K562 treated with DMSO at 1 percent for 48 hours (cell line): Measurements from ENCODE around the gene SCYL2. TPM values are rescaled to one million over a fixed set of nuclear protein-coding genes. Genes with fewer than 3 reads are reported as not detected.

Source experiments
- total RNA-seq: library from RNA; unstranded; fragments of 300-600 nt; gene quantifications from 2 replicates; pipeline ENCODE4 v1.2.3, GENCODE V29; 2022; ENCODE audit warnings: low replicate concordance; ENCODE audit errors: extremely low read depth

Gene SCYL2
- not detected in 2 replicates for total RNA-seq

DNA sequence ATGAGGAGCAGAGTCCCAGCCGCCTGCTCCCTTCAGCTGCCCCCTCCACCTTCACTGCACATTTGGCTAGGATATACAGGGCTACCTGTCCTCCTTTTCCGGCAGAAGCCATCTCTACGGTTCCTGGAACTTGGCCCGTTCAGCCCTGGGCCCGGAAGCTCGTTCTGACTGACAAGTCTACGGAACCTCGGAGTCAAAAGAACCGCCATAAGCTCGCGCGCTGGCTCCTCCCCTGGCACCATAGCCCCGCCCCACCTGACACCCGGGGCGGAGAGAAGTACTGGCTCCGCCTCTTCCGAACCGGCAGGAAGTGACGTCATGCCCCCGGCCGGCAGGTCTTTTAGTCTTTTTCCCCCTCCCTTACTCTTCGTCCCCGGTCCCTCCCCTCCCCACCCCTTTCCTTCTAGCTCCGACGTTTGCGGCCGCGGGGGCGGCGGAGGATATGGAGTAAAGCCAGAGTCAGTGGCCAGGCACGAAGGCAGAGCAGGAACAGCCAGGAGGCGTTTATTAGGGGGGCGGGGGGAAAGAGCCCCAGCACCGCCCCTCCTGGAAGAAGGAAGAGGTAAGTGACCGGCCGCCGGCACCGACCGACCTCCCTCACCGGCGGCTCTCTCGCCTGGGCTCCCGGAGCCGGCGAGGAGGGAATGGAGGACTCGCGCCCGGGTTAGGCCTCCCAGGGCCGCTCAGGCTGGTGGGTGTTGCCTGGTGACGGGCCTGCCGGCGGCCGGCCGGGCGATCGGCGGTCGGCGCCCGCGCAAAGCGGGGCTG lies at the start of gene SCYL2, which contains the start of gene DEPDC4:
TSS of gene SCYL2 (plus strand) at position 343 of the 768 bp plus-strand sequence. CDS start 15,794 bp downstream, outside the sequence.
TSS of gene DEPDC4 (minus strand) at position 245 of the 768 bp plus-strand sequence. CDS start at position 242, 3 bp downstream.

GRCh38 chr12:100356644-100357223 lies 89.8 kb downstream of the SCYL2 start, which contains the start of gene SLC17A8:
Gene SLC17A8 (plus strand): TSS chr12:100357074. CDS start chr12:100357392, 318 bp downstream.

Other genes with a start within 250 kb of the SCYL2 start
- not detected in 2 replicates for gene BLTP3B, start 124.3 kb upstream of the SCYL2 start, total RNA-seq
- gene ACTR6, start 66.4 kb upstream of the SCYL2 start, total RNA-seq: not detected in 2 replicates
- not detected in 2 replicates for gene DEPDC4, start 98 bp upstream of the SCYL2 start, total RNA-seq
- gene SLC17A8, start 89.9 kb downstream of the SCYL2 start, total RNA-seq: not detected in 2 replicates
- gene NR1H4, start 206.7 kb downstream of the SCYL2 start, total RNA-seq: not detected in 2 replicates